Gastrocnemius medialis (tissue), 4 donors: ENCODE data around the gene COPS3.

Experiments
- CTCF ChIP-seq, 5 experiments: fragments of 450-650 bp in 3 of 5; fragments of 200-600 bp in 2 of 5; sonication (generic) in 2 of 5; IDR thresholded peaks in 4 of 5; conservative IDR thresholded peaks in 1 of 5; 1 replicate in 4 of 5; 2 replicates in 1 of 5; pipeline ENCODE4 v1.5.1; 2016 to 2019; ENCODE audit warnings: antibody characterized with exemption in 5 of 5, mild to moderate bottlenecking in 3 of 5, moderate library complexity in 3 of 5
- POLR2A ChIP-seq, 2 donors: fragments of 450-650 bp; IDR thresholded peaks; one replicate each; pipeline ENCODE4 v1.6.1; 2017; ENCODE audit warnings: antibody characterized with exemption in 2 of 2, mild to moderate bottlenecking in 2 of 2, moderate library complexity in 2 of 2

- no peak for TF ChIP-seq CTCF (IDR thresholded peaks at IDR 0.05 in 4 of 5, conservative IDR thresholded peaks at IDR 0.05 in 1 of 5)
- TF ChIP-seq POLR2A (IDR thresholded peaks at IDR 0.05) = no peak
These were observed 79.1 kb downstream of the COPS3 start for GRCh38 chr17:17201907-17202306.
